ENCODE measurements around the gene GEMIN7. TPM values are rescaled to one million over a fixed set of nuclear protein-coding genes. Genes with fewer than 3 reads are reported as not detected.

Gene GEMIN7
- total and polyA plus RNA-seq, 2 of the 13 experiments (the other 11 are each of a cell fraction or from before 2014, with no cell fraction given), result 24.1 to 30.6 TPM

DNA sequence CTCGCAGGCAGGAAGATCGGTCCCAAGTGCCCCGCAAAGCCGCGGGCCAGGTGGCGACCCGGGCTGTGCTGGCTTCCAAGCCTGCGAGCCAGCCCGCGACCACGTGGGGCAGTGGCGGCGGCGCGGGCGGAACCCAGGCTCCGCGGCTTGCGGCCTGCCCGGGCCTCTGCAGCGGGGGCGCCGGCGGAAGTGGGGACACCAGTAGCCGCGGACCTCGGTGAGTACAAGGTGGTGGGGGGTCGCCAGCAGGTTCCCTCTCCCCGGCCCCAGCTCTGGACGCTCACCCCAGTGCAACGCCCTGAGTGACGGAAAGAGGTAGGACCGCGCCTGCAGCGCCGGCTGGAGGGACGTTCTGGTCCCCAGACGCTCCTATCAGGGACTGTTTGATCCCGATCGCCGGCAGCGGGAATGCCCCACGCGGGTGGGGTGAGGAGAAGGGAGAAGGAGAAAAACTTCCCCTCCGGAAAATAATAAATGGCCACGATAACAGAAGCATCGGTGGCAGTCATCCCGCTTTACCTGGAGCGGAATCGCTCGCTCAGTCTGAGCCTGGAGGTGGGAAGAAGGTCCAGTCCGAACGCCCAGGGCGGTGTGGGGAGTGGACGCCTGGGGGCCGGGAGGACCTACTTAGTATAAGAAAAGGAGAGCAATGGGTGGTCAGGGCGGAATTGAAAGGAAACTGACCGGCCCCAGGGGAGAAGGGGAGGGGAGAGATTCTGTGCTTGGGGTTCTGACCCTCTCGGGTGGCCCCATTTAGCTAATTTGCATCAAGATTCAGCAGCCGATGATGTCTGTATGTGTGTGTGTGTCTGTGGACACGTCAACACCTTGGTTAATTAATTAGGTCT is at the start of gene GEMIN7 (continued):
- TF ChIP-seq ZNF615 (CRISPR knock-in tag; IDR thresholded peaks at IDR 0.05; ENCODE audit: borderline replicate concordance), result peak; percentile 60; the same call in 1 of the 2 replicates
- peak; percentile 90 for TF ChIP-seq ZMYM4 (CRISPR knock-in tag; IDR thresholded peaks at IDR 0.05)
- peak; percentile 72; the same call in 1 of the 2 replicates for TF ChIP-seq ZBTB7A (CRISPR knock-in tag; IDR thresholded peaks at IDR 0.05)
- TF ChIP-seq, protein P1, sequence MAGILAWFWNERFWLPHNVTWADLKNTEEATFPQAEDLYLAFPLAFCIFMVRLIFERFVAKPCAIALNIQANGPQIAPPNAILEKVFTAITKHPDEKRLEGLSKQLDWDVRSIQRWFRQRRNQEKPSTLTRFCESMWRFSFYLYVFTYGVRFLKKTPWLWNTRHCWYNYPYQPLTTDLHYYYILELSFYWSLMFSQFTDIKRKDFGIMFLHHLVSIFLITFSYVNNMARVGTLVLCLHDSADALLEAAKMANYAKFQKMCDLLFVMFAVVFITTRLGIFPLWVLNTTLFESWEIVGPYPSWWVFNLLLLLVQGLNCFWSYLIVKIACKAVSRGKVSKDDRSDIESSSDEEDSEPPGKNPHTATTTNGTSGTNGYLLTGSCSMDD (CRISPR knock-in tag; IDR thresholded peaks at IDR 0.05), result peak; percentile 67; the same call in 1 of the 2 replicates
- TF ChIP-seq, protein P2, sequence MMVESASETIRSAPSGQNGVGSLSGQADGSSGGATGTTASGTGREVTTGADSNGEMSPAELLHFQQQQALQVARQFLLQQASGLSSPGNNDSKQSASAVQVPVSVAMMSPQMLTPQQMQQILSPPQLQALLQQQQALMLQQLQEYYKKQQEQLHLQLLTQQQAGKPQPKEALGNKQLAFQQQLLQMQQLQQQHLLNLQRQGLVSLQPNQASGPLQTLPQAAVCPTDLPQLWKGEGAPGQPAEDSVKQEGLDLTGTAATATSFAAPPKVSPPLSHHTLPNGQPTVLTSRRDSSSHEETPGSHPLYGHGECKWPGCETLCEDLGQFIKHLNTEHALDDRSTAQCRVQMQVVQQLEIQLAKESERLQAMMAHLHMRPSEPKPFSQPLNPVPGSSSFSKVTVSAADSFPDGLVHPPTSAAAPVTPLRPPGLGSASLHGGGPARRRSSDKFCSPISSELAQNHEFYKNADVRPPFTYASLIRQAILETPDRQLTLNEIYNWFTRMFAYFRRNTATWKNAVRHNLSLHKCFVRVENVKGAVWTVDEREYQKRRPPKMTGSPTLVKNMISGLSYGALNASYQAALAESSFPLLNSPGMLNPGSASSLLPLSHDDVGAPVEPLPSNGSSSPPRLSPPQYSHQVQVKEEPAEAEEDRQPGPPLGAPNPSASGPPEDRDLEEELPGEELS (CRISPR knock-in tag; IDR thresholded peaks at IDR 0.05), result peak; percentile 58
- peak; percentile 84; the same call in 1 of the 2 replicates for TF ChIP-seq ZNF124 (CRISPR knock-in tag; IDR thresholded peaks at IDR 0.05)
- TF ChIP-seq, protein P3, sequence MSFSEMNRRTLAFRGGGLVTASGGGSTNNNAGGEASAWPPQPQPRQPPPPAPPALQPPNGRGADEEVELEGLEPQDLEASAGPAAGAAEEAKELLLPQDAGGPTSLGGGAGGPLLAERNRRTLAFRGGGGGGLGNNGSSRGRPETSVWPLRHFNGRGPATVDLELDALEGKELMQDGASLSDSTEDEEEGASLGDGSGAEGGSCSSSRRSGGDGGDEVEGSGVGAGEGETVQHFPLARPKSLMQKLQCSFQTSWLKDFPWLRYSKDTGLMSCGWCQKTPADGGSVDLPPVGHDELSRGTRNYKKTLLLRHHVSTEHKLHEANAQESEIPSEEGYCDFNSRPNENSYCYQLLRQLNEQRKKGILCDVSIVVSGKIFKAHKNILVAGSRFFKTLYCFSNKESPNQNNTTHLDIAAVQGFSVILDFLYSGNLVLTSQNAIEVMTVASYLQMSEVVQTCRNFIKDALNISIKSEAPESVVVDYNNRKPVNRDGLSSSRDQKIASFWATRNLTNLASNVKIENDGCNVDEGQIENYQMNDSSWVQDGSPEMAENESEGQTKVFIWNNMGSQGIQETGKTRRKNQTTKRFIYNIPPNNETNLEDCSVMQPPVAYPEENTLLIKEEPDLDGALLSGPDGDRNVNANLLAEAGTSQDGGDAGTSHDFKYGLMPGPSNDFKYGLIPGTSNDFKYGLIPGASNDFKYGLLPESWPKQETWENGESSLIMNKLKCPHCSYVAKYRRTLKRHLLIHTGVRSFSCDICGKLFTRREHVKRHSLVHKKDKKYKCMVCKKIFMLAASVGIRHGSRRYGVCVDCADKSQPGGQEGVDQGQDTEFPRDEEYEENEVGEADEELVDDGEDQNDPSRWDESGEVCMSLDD (CRISPR knock-in tag; IDR thresholded peaks at IDR 0.05; ENCODE audit: borderline replicate concordance), result peak; percentile 83
- TF ChIP-seq GLI4 (CRISPR knock-in tag; IDR thresholded peaks at IDR 0.05; ENCODE audit: borderline replicate concordance), result no peak
- TF ChIP-seq KDM5B (CRISPR knock-in tag; IDR thresholded peaks at IDR 0.05; ENCODE audit: borderline replicate concordance), result peak; percentile 86; the same call in 1 of the 2 replicates
- TF ChIP-seq TARDBP (CRISPR knock-in tag; IDR thresholded peaks at IDR 0.05), result peak; percentile 93
- TF ChIP-seq ZFX (CRISPR knock-in tag; IDR thresholded peaks at IDR 0.05; ENCODE audit: low read depth), result peak; percentile 91
- peak; percentile 85 for TF ChIP-seq HOXA5 (CRISPR knock-in tag; IDR thresholded peaks at IDR 0.05)
- TF ChIP-seq NFE2L1 (CRISPR knock-in tag; IDR thresholded peaks at IDR 0.05; ENCODE audit: borderline replicate concordance), result no peak
- TF ChIP-seq SIX1 (CRISPR knock-in tag; IDR thresholded peaks at IDR 0.05; ENCODE audit: borderline replicate concordance), result no peak
- peak; percentile 91; the same call in 1 of the 2 replicates for TF ChIP-seq IRX3 (CRISPR knock-in tag; IDR thresholded peaks at IDR 0.05; ENCODE audit: borderline replicate concordance, low read depth)
- no peak for TF ChIP-seq ZNF44 (CRISPR knock-in tag; IDR thresholded peaks at IDR 0.05)
- TF ChIP-seq, protein P4, sequence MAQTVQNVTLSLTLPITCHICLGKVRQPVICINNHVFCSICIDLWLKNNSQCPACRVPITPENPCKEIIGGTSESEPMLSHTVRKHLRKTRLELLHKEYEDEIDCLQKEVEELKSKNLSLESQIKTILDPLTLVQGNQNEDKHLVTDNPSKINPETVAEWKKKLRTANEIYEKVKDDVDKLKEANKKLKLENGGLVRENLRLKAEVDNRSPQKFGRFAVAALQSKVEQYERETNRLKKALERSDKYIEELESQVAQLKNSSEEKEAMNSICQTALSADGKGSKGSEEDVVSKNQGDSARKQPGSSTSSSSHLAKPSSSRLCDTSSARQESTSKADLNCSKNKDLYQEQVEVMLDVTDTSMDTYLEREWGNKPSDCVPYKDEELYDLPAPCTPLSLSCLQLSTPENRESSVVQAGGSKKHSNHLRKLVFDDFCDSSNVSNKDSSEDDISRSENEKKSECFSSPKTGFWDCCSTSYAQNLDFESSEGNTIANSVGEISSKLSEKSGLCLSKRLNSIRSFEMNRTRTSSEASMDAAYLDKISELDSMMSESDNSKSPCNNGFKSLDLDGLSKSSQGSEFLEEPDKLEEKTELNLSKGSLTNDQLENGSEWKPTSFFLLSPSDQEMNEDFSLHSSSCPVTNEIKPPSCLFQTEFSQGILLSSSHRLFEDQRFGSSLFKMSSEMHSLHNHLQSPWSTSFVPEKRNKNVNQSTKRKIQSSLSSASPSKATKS (CRISPR knock-in tag; IDR thresholded peaks at IDR 0.05), result peak; percentile 46; the same call in 1 of the 2 replicates
- TF ChIP-seq RNF2 (conservative IDR thresholded peaks at IDR 0.05; ENCODE audit: low read depth), result peak; percentile 77
- TF ChIP-seq BRD4 (CRISPR knock-in tag; IDR thresholded peaks at IDR 0.05), result peak; percentile 99
